CD14-positive monocyte (primary cell): ENCODE data around the gene IDH2. TPM values are rescaled to one million over a fixed set of nuclear protein-coding genes. Genes with fewer than 3 reads are reported as not detected.

Experiments
- DNase-seq, 3 donors: peaks; one replicate each; pipeline ENCODE4 v3.0.0-alpha.2; 2011 to 2022
- H2AFZ ChIP-seq: 2 replicates; pipeline ENCODE4 v1.6.0; 2012; ENCODE audit warnings: mild to moderate bottlenecking, low read depth, low read length, inconsistent platforms; ENCODE audit not compliant: insufficient read depth, poor library complexity, severe bottlenecking
- H3K27ac ChIP-seq, 2 donors: 1 replicate in 1 of 2; 2 replicates in 1 of 2; pipeline ENCODE4 v1.5.1; 2012 to 2013; ENCODE audit warnings: low read length in 2 of 2, control low read depth in 1 of 2, inconsistent platforms in 1 of 2, low read depth in 1 of 2, mild to moderate bottlenecking in 1 of 2
- H3K27me3 ChIP-seq, 2 donors: one replicate each; pipeline versions ENCODE4 v1.6.0 to v1.6.1; 2011 to 2013; ENCODE audit warnings: low read length in 2 of 2; ENCODE audit not compliant: control insufficient read depth in 2 of 2, insufficient read depth in 2 of 2
- H3K36me3 ChIP-seq, 2 donors: replicated peaks in 1 of 2; 1 replicate in 1 of 2; 2 replicates in 1 of 2; pipeline versions ENCODE4 v1.5.1 to v1.6.1; 2012 to 2013; ENCODE audit warnings: low read length in 2 of 2, control low read depth in 1 of 2, inconsistent platforms in 1 of 2, mild to moderate bottlenecking in 1 of 2; ENCODE audit not compliant: insufficient read depth in 2 of 2, control insufficient read depth in 1 of 2
- H3K4me1 ChIP-seq, 2 donors: 1 replicate in 1 of 2; 2 replicates in 1 of 2; pipeline versions ENCODE4 v1.5.1 to v1.6.1; 2012 to 2013; ENCODE audit warnings: low read length in 2 of 2, control low read depth in 1 of 2, inconsistent platforms in 1 of 2, mild to moderate bottlenecking in 1 of 2, moderate library complexity in 1 of 2; ENCODE audit not compliant: insufficient read depth in 2 of 2, control insufficient read depth in 1 of 2
- H3K4me2 ChIP-seq: replicated peaks from 2 replicates; pipeline ENCODE3; 2012; ENCODE audit warnings: low read length, moderate library complexity, mild to moderate bottlenecking; ENCODE audit not compliant: poor library complexity, severe bottlenecking; ENCODE audit errors: extremely low read depth
- H3K4me3 ChIP-seq, 3 experiments: fragments of 200-600 bp in 1 of 3; sonication (generic) in 1 of 3; replicated peaks in 1 of 3; 1 replicate in 2 of 3; 2 replicates in 1 of 3; pipeline ENCODE4 v1.5.1; 2011 to 2013; ENCODE audit warnings: low read length in 3 of 3, mild to moderate bottlenecking in 3 of 3, control low read depth in 2 of 3, low read depth in 2 of 3, inconsistent platforms in 1 of 3, moderate library complexity in 1 of 3
- H3K79me2 ChIP-seq: 2 replicates; pipeline ENCODE4 v1.6.0; 2012; ENCODE audit warnings: mild to moderate bottlenecking, control low read depth, inconsistent platforms, low read length, moderate library complexity; ENCODE audit not compliant: insufficient read depth
- H3K9ac ChIP-seq: 2 replicates; pipeline ENCODE4 v1.6.0; 2017; ENCODE audit warnings: low read length, mild to moderate bottlenecking; ENCODE audit not compliant: insufficient read depth, poor library complexity, severe bottlenecking
- H3K9me3 ChIP-seq, 2 donors: replicated peaks in 1 of 2; 1 replicate in 1 of 2; 2 replicates in 1 of 2; pipeline versions ENCODE4 v1.5.1 to v1.6.1; 2012 to 2013; ENCODE audit warnings: low read length in 2 of 2, control low read depth in 1 of 2; ENCODE audit not compliant: control insufficient read depth in 1 of 2, insufficient read depth in 1 of 2
- H4K20me1 ChIP-seq: 2 replicates; pipeline ENCODE4 v1.6.0; 2012; ENCODE audit warnings: mild to moderate bottlenecking, low read length, control low read depth, moderate library complexity; ENCODE audit not compliant: insufficient read depth
- H3K27ac Mint-ChIP-seq, 7 donors: one replicate each; pipeline ENCODE4 v1.8.0; 2020; ENCODE audit warnings: mild to moderate bottlenecking in 7 of 7, mixed read lengths in 7 of 7, moderate library complexity in 6 of 7, inconsistent platforms in 2 of 7
- H3K27me3 Mint-ChIP-seq, 3 donors: one replicate each; pipeline ENCODE4 v1.8.0; 2021 to 2022; ENCODE audit warnings: low read depth in 3 of 3, mild to moderate bottlenecking in 3 of 3, mixed read lengths in 3 of 3, moderate library complexity in 3 of 3, inconsistent platforms in 1 of 3
- H3K36me3 Mint-ChIP-seq, 2 donors: one replicate each; pipeline ENCODE4 v1.8.0; 2020; ENCODE audit warnings: mixed read lengths in 2 of 2, inconsistent platforms in 1 of 2, mild to moderate bottlenecking in 1 of 2
- H3K4me1 Mint-ChIP-seq: one replicate; pipeline ENCODE4 v1.8.0; 2020; ENCODE audit warnings: mild to moderate bottlenecking, mixed read lengths
- H3K4me3 Mint-ChIP-seq, 2 donors: one replicate each; pipeline ENCODE4 v1.8.0; 2020; ENCODE audit warnings: mild to moderate bottlenecking in 2 of 2, mixed read lengths in 2 of 2, moderate library complexity in 1 of 2
- H3K9me3 Mint-ChIP-seq, 7 donors: one replicate each; pipeline ENCODE4 v1.8.0; 2020 to 2022; ENCODE audit warnings: mixed read lengths in 7 of 7, mild to moderate bottlenecking in 6 of 7, moderate library complexity in 6 of 7, inconsistent platforms in 2 of 7
- WGBS: methylation state at CpG from one replicate; pipeline ENCODE4 v1.1.5; 2013; ENCODE audit warnings: missing lambda C conversion rate; ENCODE audit not compliant: insufficient coverage; 5-methylcytosine and 5-hydroxymethylcytosine counted together
- intact Hi-C, 2 donors: fragments of 100-400 bp; cut with micrococcal nuclease; formaldehyde crosslinking; loops; one replicate each; pipeline versions ENCODE4 v1.15.0 to v1.15.1; 2023
- polyA plus RNA-seq, 3 donors: library from polyadenylated mRNA; depleted of rRNA in 1 of 3; unstranded in 2 of 3; stranded (reverse) in 1 of 3; fragments of 300-500 nt in 2 of 3; fragments of >200 nt in 1 of 3; fragmentation: Illumina TruSeq in 2 of 3; gene quantifications; 1 replicate in 2 of 3; 2 replicates in 1 of 3; pipeline ENCODE4 v1.2.3, GENCODE V29; 2012 to 2021
- TF ChIP-seq, protein P1 (sequence below): fragments of 200-600 bp; IDR thresholded peaks from one replicate; pipeline ENCODE4 v1.8.0; 2022; ENCODE audit warnings: antibody characterized with exemption, mild to moderate bottlenecking

IDH2 gene
- polyA plus RNA-seq, 3 donors: 40.6 to 115 (median 82.2) TPM

DNA sequence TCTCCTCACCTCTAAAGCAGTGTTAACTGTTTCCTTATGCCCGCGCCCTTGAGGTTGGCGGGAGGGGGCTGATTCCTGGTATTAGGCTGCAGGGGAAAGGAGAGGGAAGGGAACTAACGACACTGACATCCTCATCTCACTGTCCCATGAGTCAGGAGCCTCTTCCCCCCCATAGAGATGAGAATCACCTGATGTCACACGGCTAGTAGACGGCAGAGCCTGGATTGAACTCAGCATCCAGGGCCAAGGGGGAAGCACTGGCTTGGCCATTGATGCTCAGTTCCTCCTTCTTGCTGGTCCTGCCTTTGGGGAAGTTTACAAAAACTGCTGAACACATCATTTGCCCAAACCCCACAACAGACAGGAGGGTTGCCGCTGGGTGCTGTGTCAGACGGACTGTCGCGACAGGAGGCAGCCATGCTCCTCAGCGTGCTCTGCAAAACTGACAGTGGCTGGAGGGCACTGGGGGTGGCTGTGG, 38.5 kb downstream of the IDH2 start:
- peaks cover 0 to 4% (median 0%) of the 10 kb centered on the region in 3 donors for H3K27me3 Mint-ChIP-seq
- Histone ChIP-seq H3K9ac (peak overlapping the region; percentile 70), H3K79me2 (peaks cover 76% of the 10 kb centered on the region), H3K4me1 (peaks cover 80 to 93% of the 10 kb centered on the region in 2 donors), H3K4me2 (peak overlapping the region; percentile 70), H3K36me3 (peaks cover 23 to 25% of the 10 kb centered on the region in 2 donors), H3K9me3 (no peaks in the 10 kb centered on the region), H2AFZ (no peak overlapping the region), H4K20me1 (no peaks in the 10 kb centered on the region), H3K27me3 (no peaks in the 10 kb centered on the region), H3K4me3 (peak overlapping the region in 1 of 3 experiments; percentile 62), H3K27ac (peak overlapping the region; percentile 91 to 96)
- peaks cover 22 to 42% of the 10 kb centered on the region in 2 donors for H3K36me3 Mint-ChIP-seq
- peak; percentile 95 to 99 (median 98) for DNase-seq
- H3K4me3 Mint-ChIP-seq: peak overlapping the region; percentile 50 to 64
- no peaks in the 10 kb centered on the region for H3K9me3 Mint-ChIP-seq
- intact Hi-C loops: loop anchor here in 1 of 2 donors (5.0 kb wide), 1 partner anchor 172 kb away; the partner anchor contains the start of gene AP3S2
- peaks cover 75% of the 10 kb centered on the region for H3K4me1 Mint-ChIP-seq
- peak overlapping the region; percentile 95 to 99 (median 97) for H3K27ac Mint-ChIP-seq
- TF ChIP-seq, protein P1, sequence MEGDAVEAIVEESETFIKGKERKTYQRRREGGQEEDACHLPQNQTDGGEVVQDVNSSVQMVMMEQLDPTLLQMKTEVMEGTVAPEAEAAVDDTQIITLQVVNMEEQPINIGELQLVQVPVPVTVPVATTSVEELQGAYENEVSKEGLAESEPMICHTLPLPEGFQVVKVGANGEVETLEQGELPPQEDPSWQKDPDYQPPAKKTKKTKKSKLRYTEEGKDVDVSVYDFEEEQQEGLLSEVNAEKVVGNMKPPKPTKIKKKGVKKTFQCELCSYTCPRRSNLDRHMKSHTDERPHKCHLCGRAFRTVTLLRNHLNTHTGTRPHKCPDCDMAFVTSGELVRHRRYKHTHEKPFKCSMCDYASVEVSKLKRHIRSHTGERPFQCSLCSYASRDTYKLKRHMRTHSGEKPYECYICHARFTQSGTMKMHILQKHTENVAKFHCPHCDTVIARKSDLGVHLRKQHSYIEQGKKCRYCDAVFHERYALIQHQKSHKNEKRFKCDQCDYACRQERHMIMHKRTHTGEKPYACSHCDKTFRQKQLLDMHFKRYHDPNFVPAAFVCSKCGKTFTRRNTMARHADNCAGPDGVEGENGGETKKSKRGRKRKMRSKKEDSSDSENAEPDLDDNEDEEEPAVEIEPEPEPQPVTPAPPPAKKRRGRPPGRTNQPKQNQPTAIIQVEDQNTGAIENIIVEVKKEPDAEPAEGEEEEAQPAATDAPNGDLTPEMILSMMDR: no peak
- WGBS: 0% methylated on average over 2 of the region's 11 CpGs

DNA sequence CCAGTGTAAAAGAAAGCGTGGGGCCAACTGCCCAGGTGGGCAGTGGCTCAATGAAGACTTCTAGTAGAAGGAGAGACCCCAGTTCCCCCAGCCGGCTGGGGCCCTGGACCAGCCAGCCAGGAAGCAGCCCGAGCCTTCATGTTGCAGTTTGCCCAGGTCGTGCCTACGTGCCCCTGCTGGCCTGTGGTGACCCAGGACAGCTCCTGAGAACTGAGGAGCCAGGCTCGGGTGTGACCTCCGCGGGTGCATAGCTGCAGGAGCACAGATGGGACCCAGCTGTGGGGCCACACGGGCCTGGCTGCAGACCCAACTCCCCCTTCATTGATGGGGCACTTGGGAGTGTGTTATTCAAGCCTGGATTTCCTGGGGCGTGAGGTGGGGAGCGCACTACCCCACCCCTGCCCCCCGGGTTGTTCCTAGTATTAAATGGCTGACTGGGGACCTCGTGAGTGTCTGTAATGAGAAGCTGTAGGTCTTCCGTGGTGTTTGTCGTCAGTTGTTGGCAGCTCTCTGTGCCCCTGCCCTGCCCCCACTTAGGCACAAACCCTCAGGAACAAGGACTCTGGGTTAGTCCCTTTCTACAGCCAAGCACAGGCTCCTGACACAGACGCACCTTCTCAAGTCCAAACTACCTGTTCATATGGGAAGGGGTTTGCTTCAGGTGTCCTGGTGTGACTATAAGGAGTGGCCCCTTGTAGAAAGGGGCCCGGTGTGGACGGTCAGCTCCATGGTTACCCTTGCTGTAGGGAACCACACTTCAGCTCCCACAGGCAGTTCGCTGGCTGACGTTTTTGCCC, 39.1 kb downstream of the IDH2 start:
- peaks cover 81% of the 10 kb centered on the region for H3K4me1 Mint-ChIP-seq
- H3K9ac ChIP-seq: peak overlapping the region; percentile 70
- H3K27ac Mint-ChIP-seq: peak overlapping the region; percentile 95 to 99 (median 97)
- H3K36me3 ChIP-seq: peaks cover 16 to 20% of the 10 kb centered on the region in 2 donors
- WGBS: 72% methylated on average over 6 of the region's 20 CpGs
- H3K27me3 Mint-ChIP-seq: peaks cover 0 to 4% (median 0%) of the 10 kb centered on the region in 3 donors
- peak overlapping the region; percentile 43 to 53 for H3K4me3 Mint-ChIP-seq
- H3K9me3 ChIP-seq: no peaks in the 10 kb centered on the region
- no peaks in the 10 kb centered on the region for H4K20me1 ChIP-seq
- intact Hi-C loops: loop anchor here in 1 of 2 donors (5.0 kb wide), 1 partner anchor 171 kb away; the partner anchor contains the start of gene AP3S2
- H3K9me3 Mint-ChIP-seq: no peaks in the 10 kb centered on the region
- TF ChIP-seq, protein P1: no peak
- peaks cover 86 to 93% of the 10 kb centered on the region in 2 donors for H3K4me1 ChIP-seq
- peak in 1 of 3 donors; percentile 33 for DNase-seq
- H3K79me2 ChIP-seq: peaks cover 75% of the 10 kb centered on the region
- peak overlapping the region; percentile 91 to 96 for H3K27ac ChIP-seq
- peak overlapping the region; percentile 27 for H3K4me2 ChIP-seq
- no peak overlapping the region for H2AFZ ChIP-seq
- peaks cover 19 to 36% of the 10 kb centered on the region in 2 donors for H3K36me3 Mint-ChIP-seq
- peak overlapping the region in 1 of 3 experiments; percentile 21 for H3K4me3 ChIP-seq
- H3K27me3 ChIP-seq: no peaks in the 10 kb centered on the region
